HTERT RPE-1 (cell line): ENCODE data around the gene PDE4DIP.
"Not testable (repeated sequence)": the region's sequence is repeated elsewhere in the genome, so short reads cannot be mapped to it uniquely, and the experiment has no call there.

Source experiments
- in situ Hi-C: fragments of 300-500 bp; cut with MboI; formaldehyde crosslinking; loops from 4 replicates; pipeline ENCODE4 v1.14.3; 2020; ENCODE audit warnings: low sequenced_read_pairs

PDE4DIP gene

GRCh38 chr1:148844220-148844619 lies at the start of gene PDE4DIP:
TSS of gene PDE4DIP (plus strand) at chr1:148844428. CDS start at chr1:148844775, 347 bp downstream.
- in situ Hi-C loops: not testable (repeated sequence)

- in situ Hi-C loops: not testable (repeated sequence)
Measured at GRCh38 chr1:148808268-148808928, 35.8 kb upstream of the PDE4DIP start.

GRCh38 chr1:148808929-148809283 lies 35.3 kb upstream of the PDE4DIP start:
- in situ Hi-C loops: not testable (repeated sequence)

- in situ Hi-C loops: not testable (repeated sequence)
Measured at GRCh38 chr1:148822180-148822579, 22.0 kb upstream of the PDE4DIP start.

- in situ Hi-C loops: not testable (repeated sequence)
Measured at GRCh38 chr1:148823822-148824221, 20.4 kb upstream of the PDE4DIP start.

- in situ Hi-C loops: not testable (repeated sequence)
Measured at GRCh38 chr1:148825029-148825428, 19.2 kb upstream of the PDE4DIP start.

GRCh38 chr1:148828531-148828930 lies 15.7 kb upstream of the PDE4DIP start:
- in situ Hi-C loops: not testable (repeated sequence)

- in situ Hi-C loops: not testable (repeated sequence)
Measured at GRCh38 chr1:148828962-148829361, 15.3 kb upstream of the PDE4DIP start.

- in situ Hi-C loops: not testable (repeated sequence)
Measured at GRCh38 chr1:148829365-148829764, 14.9 kb upstream of the PDE4DIP start.

- in situ Hi-C loops: not testable (repeated sequence)
Measured at GRCh38 chr1:148841262-148841661, 3.0 kb upstream of the PDE4DIP start.

GRCh38 chr1:148844651-148845050 lies 423 bp downstream of the PDE4DIP start:
- in situ Hi-C loops: not testable (repeated sequence)

- in situ Hi-C loops: not testable (repeated sequence)
Measured at GRCh38 chr1:148845068-148845467, 840 bp downstream of the PDE4DIP start.

- in situ Hi-C loops: not testable (repeated sequence)
Measured at GRCh38 chr1:148850347-148850746, 6.1 kb downstream of the PDE4DIP start.

- in situ Hi-C loops: not testable (repeated sequence)
Measured at GRCh38 chr1:148850840-148851239, 6.6 kb downstream of the PDE4DIP start.

- in situ Hi-C loops: not testable (repeated sequence)
Measured at GRCh38 chr1:148851684-148852083, 7.5 kb downstream of the PDE4DIP start.

GRCh38 chr1:148853363-148853762 lies 9.1 kb downstream of the PDE4DIP start:
- in situ Hi-C loops: not testable (repeated sequence)

GRCh38 chr1:148854063-148854462 lies 9.8 kb downstream of the PDE4DIP start:
- in situ Hi-C loops: not testable (repeated sequence)

- in situ Hi-C loops: not testable (repeated sequence)
Measured at GRCh38 chr1:148855367-148855766, 11.1 kb downstream of the PDE4DIP start.

GRCh38 chr1:148860049-148860448 lies 15.8 kb downstream of the PDE4DIP start:
- in situ Hi-C loops: not testable (repeated sequence)

GRCh38 chr1:148860579-148861259 lies 16.5 kb downstream of the PDE4DIP start:
- in situ Hi-C loops: not testable (repeated sequence)

GRCh38 chr1:148862590-148862989 lies 18.4 kb downstream of the PDE4DIP start:
- in situ Hi-C loops: not testable (repeated sequence)

- in situ Hi-C loops: not testable (repeated sequence)
Measured at GRCh38 chr1:148868924-148869633, 24.9 kb downstream of the PDE4DIP start.
